Superior temporal gyrus (tissue), 1 donor: ENCODE measurements around the gene SPIRE1.
"Not testable (repeated sequence)": the region's sequence is repeated elsewhere in the genome, so short reads cannot be mapped to it uniquely, and the experiment has no call there.

ENCODE experiments used
- DNase-seq: peaks from one replicate; pipeline ENCODE4 v3.0.0-alpha.2; 2016; ENCODE audit errors: extremely low spot score

The SPIRE1 gene

DNA sequence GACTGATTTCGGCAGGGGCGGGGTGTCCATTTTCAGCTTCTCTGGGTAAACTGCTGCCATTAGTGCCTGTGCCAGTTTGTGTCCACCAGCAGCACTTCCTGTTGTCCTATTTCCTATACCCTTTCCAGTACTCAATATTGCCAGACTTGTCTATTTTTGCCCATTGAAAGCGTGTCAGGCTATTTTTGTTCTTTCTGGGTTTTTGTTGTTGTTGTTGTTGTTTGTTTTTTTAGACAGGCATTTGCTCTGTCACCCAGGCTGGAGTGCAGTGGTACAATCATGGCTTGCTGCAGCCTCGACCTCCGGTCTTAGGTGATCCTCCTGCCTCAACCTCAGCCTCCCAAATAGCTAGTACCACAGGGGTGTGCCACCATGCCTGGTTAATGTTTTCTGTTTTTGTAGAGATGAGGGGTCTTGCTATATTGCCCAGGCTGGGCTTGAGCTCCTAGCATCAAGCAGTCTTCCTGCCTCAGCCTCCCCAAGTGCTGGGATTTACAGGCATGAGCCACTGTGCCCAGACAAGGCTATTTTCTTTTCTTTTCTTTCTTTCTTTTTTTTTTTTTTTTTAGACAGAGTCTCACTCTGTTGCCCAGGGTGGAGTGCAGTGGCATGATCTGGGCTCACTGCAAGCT lies 241.7 kb downstream of the SPIRE1 start:
- DNase-seq, result no peak

DNA sequence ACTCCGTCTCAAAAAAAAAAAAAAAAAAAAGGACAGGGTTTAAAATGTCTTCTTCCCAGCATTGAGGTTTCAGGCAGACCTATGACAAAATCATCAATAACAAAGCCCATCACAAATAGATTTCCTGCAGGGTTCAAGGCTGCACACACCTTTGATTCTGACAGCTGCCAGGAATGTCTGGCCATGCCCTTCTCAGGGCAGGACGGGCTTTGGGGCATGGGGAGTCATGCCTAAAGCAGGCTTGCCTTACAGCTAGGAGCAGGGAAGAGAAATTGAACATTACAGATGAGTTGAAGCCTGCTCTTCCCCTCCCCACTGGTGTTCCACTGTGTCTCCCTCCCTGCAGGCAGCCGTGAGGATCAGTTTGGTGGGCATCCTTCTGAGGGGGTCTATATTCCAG lies 246.5 kb downstream of the SPIRE1 start:
- no peak for DNase-seq

DNA sequence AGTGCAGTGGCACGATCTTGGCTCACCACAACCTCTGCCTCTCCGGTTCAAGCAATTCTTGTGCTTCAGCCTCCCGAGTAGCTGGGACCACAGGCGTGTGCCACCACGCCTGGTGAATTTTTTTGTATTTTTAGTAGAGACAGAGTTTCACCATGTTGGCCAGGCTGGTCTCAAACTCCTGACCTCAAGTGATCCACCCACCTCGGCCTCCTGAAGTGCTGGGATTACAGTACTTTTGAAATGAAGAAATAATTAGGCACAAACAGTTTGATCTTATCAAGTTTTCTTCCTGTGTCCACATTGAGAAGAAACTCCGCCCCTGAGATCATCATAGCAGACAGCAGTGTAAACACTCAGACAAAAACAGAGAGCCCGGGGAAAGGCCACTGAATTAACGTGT lies 247.2 kb downstream of the SPIRE1 start:
- not testable (repeated sequence) for DNase-seq

DNA sequence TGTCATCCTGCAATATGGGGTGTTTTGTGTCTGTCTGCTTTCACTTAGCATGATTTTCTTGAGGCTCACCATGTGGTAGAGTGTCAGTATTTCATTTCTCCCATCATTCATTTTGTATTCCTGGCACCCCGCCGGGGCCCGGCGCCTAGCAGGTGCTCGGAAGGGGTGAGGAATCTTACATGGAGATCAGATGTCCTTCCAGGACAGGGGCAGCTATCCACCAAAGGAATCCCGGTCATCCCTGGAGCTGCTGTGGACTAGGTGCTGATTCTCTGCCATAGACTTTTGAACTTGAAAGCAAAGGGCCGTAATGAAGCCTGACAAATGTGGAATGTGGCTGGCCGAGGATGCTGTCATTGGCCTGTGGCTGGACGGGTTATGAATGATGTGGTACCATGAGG lies 247.8 kb downstream of the SPIRE1 start:
- DNase-seq, result no peak

DNA sequence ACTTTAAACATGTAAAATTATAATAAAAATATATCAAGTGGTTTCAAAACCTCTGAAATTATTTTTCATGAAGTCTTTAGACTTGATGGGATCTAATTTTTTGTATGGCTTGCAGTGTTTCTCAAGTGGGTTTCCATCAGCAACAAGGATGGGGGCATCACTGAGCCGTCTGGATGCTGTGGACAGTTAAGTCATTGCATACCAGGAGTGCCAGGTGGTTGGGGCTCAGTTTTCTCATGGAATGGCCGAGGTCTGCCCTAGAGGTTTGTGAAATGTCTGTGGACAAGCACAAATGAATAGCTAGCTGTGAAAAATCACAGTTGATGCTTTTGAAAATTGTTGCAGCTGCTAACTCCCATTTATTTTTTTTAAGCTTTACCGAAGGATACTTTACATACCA lies 248.4 kb downstream of the SPIRE1 start:
- peak; percentile 31 for DNase-seq

DNA sequence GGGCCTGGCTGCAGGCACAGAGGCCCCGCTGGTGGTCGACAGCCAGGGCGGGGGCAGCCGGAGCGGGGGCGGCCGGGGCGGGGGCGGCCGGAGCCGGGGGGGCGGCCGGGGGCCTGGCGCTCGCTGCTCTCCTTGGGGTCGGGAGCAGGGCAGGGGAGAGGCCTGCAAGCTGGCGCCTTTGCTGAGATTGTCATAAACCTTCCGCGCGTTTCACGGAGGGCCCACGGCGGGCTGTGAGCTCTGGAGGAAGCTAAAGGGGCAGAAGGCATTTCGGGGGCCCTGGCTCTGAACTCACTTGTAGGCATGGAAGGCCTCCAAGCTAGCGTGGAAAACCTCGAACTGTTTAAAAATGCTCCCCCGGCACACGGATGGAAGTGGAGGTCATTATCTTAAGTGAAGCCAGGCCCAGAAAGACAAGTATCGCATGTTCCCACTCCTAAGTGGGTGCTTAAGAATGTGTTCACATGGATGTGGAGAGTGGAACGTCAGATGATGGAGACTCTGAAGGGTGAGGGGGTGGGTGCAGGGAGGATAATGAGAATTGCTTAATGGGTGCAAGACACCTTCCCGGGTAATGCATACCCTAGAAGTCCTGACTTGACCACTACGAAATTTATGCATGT lies 249.5 kb downstream of the SPIRE1 start:
- peak; percentile 64 for DNase-seq

DNA sequence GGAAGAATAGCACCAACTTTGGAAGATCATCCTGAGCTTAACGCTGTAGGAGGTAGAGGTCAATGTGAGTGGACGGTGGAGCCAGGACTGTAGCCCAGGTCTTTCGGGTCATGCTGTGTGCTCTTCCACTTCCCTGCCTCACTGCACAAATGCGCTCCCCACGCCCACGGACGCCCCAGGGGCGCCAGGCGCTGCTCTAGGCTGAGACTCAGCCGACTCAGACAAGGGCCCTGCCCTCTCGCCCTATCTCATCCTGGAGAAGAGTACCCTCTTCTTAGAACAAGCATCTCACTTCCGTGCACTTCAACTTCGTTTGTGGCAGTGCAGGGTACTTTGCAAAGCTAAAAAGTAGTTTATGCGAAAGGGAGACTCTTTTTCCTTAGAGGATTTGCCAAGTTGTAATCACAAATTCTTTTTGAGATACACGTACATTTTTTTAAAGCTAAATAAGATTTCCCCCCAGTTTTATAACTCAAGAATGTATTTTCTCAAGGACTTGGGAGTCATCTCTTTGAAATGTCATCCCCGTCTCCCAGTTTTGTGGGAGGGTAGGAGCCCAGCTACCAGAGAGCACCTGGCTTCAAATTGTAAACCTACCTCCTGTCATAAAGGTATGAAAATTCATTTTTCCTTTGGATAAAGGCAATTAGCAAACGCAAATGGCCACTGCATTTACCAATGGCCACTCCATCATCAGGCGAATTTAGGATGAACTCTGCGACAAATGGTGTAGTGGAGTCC lies 251.4 kb downstream of the SPIRE1 start:
- DNase-seq, result no peak

DNA sequence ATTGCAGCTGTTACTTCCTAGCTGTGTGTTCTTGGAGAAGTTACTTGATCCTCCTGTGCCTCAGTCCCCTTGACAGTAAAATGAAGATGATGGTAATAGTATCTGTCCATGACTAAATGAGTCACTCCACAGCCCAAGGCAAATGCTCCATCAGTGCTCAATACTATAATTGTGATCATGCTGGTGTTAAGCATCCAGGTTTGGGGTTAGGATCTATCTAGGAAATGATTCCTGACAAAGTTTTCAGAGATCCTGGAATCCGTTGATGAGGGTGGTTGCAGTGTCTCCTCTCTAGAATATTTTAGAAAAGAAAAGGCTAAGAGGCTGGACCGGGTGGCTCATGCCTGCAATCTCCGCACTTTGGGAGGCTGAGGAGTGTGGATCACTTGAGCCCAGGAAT lies 252.8 kb downstream of the SPIRE1 start:
- DNase-seq, result no peak

DNA sequence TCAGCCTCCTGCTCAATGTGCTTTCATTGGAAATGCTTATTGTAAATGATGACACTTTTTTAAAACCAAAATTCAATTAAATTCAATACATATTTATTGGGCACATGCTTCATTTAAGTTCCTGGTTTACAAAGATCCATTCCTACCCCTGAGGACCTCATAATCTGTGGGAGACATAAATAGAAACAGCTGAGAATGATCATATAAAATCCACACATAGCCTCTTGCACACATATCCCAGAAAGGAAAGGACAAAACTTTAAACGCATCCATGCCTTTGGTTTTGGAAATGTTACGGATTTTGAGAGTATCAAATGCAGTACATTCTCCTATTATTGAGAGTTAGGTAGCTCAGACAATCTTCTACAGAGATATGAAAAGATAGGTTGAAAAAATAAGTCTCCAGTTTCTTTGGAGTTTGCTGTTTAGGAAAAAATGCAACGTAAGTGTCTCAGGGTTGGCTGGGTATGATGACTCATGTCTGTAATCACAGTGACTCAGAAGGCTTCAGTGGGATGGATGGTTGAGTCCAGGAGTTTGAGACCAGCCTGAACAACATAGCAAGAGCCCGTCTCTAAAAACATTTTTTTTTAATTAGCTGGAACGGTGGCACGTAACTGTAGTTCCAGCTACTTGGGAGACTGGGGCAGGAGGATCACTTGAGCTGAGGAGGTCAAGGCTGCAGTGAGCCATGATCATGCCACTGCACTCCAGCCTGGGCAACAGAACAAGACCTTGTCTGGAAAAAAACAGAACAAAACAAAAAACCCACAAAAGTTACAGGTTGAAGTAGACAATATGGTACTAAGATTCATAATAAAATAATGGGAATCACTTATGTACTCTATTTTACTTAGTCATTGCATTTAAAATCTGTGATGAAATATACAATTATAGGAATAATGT lies 254.1 kb downstream of the SPIRE1 start:
- no peak for DNase-seq

DNA sequence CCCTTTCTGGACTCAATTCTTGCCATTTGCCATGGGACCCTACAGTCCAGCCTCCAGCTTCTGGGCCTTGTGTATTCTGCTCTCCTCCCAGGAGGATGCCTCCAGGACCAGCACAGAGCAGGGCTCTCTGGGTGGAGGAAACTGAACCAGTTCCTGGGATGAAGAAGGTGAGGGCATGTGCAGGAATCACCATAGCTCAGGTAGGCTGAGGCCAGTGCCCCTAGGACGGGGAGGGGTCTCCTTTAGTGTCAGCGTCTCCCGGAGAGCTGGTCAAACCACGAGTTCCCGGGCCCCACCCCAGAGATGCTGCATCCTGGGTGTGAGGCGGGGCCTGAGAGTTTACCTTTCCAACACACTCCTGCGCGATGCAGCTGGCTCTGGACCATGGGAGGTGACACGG lies 256.0 kb downstream of the SPIRE1 start:
- DNase-seq, result no peak

DNA sequence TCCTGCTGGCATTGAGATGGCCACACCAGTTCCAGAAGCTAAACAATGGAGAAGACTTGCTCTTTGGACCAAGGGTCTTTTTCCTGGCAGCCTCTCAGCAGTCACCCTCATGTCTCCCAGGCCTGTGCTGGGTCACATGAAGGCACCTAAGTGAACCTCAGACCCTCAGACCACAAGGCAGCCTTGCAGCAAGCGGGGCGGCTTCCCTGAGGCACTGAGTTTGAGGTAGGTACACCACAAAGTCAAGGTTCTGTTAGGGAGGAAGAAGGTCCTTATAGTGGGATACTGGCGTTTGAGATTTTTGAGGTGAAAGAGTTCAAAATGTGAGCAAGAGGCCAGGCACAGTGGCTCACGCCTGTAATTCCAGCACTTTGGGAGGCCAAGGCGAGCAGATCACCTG lies 258.7 kb downstream of the SPIRE1 start:
- DNase-seq, result no peak

DNA sequence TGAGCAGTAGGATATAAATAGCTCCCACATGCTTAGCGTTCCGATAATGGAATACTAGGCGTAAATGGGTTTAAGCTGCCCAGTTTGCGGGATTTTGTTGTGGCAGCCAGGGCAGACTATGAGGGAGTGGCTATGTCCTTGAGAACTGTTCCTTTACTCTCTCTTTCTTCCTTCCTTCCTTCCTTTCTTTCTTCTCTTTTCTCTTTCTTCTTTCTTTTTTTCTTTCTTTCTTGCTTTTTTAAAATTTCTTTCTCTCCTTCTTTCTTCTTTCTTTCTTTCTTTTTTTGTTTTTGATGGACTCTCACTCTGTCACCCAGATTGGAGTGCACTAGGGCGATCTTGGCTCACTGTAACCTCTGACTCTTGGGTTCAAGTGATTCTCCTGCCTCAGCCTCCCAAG lies 259.3 kb downstream of the SPIRE1 start:
- DNase-seq, result no peak

DNA sequence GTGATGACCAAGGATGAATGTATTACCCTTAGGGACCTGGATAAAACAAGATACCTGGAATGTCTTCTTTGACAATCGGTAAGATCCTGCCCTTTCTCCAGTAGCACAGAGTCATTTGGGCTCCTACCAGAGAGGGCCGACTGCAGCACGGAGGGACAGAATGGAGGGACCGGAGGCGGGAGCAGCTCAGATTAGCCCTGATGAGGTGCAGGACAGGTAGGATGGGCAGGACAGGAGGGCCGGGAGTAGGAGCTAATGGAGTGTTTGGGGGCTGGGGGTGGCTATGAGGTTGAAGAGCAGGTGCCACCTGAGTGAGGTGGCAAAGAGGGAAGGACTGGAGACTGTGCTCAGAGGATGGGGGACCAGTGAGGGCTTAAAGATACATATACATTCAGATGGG lies 260.1 kb downstream of the SPIRE1 start:
- no peak for DNase-seq

DNA sequence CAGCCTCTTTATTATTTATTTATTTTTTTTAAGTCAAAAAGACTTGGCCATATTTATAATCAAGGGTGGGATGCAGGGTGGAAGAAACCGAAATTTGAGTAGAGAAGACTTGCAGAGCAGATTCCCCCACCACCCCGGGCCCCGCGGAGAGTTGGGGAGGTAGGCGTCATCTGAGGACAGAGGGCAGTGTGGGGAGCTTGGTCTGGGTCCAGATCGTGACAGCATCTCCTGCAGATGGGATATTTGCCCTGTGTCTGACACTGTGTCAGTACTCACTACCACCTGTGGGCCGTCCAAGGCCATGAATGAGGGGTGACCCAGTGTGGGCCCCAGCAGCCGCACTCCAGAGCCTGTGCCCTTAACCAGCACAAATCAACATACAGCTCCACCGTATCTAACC lies 260.7 kb downstream of the SPIRE1 start:
- no peak for DNase-seq
